ENCODE data around the gene GPR75.
A peak's percentile ranks its signal among the peaks of the same experiment; 100 is the strongest.

GPR75 gene

GRCh38 chr2:53859206-53860181, at the start of gene GPR75:
GPR75 (minus strand) TSS chr2:53859967; CDS start chr2:53854756, 5,211 bp downstream.
- DNase-seq (no peak), ATAC-seq (no peak)

GRCh38 chr2:53907582-53907981, 47.8 kb upstream of the GPR75 start:
- ATAC-seq (no peak), DNase-seq (no peak)

- ATAC-seq (no peak), DNase-seq (no peak)
Measured at GRCh38 chr2:53905396-53905795, 45.6 kb upstream of the GPR75 start.

- no peak for ATAC-seq
- DNase-seq, result no peak
Measured at GRCh38 chr2:53903011-53903410, 43.2 kb upstream of the GPR75 start.

- DNase-seq (no peak), ATAC-seq (no peak)
Measured at GRCh38 chr2:53901192-53901591, 41.4 kb upstream of the GPR75 start.

- DNase-seq (no peak), ATAC-seq (no peak)
Measured at GRCh38 chr2:53896864-53897263, 37.1 kb upstream of the GPR75 start.

- ATAC-seq (peak; percentile 84), DNase-seq (no peak)
Measured at GRCh38 chr2:53886406-53887280, 26.9 kb upstream of the GPR75 start.

GRCh38 chr2:53884883-53885282, 25.1 kb upstream of the GPR75 start:
- DNase-seq (no peak), ATAC-seq (peak; percentile 62)

- DNase-seq (no peak), ATAC-seq (no peak)
Measured at GRCh38 chr2:53881986-53882385, 22.2 kb upstream of the GPR75 start.

- ATAC-seq, result no peak
- no peak for DNase-seq
Measured at GRCh38 chr2:53881360-53881759, 21.6 kb upstream of the GPR75 start.

- DNase-seq, result no peak
- no peak for ATAC-seq
Measured at GRCh38 chr2:53880756-53881155, 21.0 kb upstream of the GPR75 start.

GRCh38 chr2:53877556-53877955, 17.8 kb upstream of the GPR75 start:
- ATAC-seq (no peak), DNase-seq (no peak)

GRCh38 chr2:53877112-53877511, 17.3 kb upstream of the GPR75 start:
- ATAC-seq (no peak), DNase-seq (no peak)

GRCh38 chr2:53874401-53874950, 14.7 kb upstream of the GPR75 start:
- DNase-seq (no peak), ATAC-seq (no peak)

- ATAC-seq (no peak), DNase-seq (no peak)
Measured at GRCh38 chr2:53867773-53868172, 8.0 kb upstream of the GPR75 start.

GRCh38 chr2:53867169-53867568, 7.4 kb upstream of the GPR75 start:
- ATAC-seq, result no peak
- no peak for DNase-seq

- ATAC-seq (no peak), DNase-seq (no peak)
Measured at GRCh38 chr2:53865962-53866361, 6.2 kb upstream of the GPR75 start.

GRCh38 chr2:53865264-53865663, 5.5 kb upstream of the GPR75 start:
- ATAC-seq (no peak), DNase-seq (no peak)

- ATAC-seq (no peak), DNase-seq (no peak)
Measured at GRCh38 chr2:53863538-53864227, 3.9 kb upstream of the GPR75 start.

GRCh38 chr2:53861824-53862223, 2.1 kb upstream of the GPR75 start:
- DNase-seq, result no peak
- ATAC-seq, result no peak

GRCh38 chr2:53856272-53856671, 3.5 kb downstream of the GPR75 start:
- DNase-seq (no peak), ATAC-seq (no peak)

GRCh38 chr2:53854678-53855077, 5.1 kb downstream of the GPR75 start:
- DNase-seq, result no peak

More at GRCh38 chr2:53854678-53855077, 5.1 kb downstream of the GPR75 start:
- peak; percentile 23 for ATAC-seq

Data from stimulated activated naive CD8-positive, alpha-beta T cell treated with anti-CD3 and anti-CD28 coated beads, Interleukin-15, Interleukin-2, amounts not matched to agents 100 U/mL and 50 U/mL, for 24 hours (primary cell).